PC-9 (cell line): ENCODE results near the gene TNFRSF12A.

Experiments
- EZH2 ChIP-seq: fragments of 200-600 bp; sonication (generic); IDR thresholded peaks from 2 replicates; pipeline ENCODE4 v1.8.0; 2017; ENCODE audit warnings: antibody characterized with exemption, low read depth
- TF ChIP-seq, protein P1 (sequence below): fragments of 200-600 bp; sonication (generic); conservative IDR thresholded peaks from 2 replicates; pipeline ENCODE4 v1.6.1; 2017; ENCODE audit warnings: mixed run types, antibody characterized with exemption, mild to moderate bottlenecking, moderate library complexity

DNA sequence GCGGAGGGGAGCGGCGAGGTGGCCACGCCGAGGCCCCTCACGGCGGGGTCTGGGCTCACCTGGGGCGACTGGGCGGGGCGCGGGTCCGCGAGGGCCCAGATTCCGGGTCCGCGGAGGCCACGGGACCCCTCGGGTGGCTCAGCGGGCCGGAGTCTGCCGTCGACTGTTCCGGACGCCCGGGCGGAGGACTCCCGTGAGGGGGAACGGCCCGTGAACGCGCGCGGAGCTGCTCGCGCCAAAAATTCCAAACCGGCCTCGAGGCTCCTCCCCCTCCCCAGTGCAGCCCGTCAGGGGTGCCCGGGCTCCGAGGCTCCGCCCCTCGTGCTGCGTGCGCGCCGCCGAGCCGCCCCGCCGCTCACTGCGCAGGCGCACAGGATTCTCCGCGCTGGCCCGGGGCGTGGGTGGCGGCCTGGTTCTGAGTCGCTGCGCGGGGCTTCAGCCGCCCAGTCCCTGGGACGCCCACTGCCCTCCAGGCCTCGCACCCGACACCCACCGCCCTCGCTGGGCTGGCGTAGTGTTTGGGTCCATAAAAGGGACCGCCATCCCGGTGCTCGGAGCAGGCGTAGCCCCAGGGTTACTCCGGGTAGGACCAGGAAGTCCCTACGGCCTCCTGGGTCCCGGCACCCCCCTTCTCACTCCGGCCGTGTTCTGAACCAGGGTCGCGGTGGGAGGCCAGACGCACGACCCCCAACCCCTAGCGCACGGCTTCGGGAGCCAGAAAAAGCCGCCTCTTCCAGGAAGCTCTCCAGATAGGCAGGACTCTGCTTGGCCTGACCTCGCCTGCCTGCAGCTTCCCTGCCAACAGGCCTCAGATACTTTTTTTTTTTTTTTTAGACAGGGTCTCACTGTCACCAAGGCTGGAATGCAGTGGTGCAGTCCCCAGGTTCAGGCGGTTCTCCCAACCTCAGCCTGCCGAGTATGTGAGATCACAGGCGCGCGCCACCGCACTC lies 39.7 kb upstream of the TNFRSF12A start, which contains the start of gene PKMYT1:
- TF ChIP-seq, protein P1, sequence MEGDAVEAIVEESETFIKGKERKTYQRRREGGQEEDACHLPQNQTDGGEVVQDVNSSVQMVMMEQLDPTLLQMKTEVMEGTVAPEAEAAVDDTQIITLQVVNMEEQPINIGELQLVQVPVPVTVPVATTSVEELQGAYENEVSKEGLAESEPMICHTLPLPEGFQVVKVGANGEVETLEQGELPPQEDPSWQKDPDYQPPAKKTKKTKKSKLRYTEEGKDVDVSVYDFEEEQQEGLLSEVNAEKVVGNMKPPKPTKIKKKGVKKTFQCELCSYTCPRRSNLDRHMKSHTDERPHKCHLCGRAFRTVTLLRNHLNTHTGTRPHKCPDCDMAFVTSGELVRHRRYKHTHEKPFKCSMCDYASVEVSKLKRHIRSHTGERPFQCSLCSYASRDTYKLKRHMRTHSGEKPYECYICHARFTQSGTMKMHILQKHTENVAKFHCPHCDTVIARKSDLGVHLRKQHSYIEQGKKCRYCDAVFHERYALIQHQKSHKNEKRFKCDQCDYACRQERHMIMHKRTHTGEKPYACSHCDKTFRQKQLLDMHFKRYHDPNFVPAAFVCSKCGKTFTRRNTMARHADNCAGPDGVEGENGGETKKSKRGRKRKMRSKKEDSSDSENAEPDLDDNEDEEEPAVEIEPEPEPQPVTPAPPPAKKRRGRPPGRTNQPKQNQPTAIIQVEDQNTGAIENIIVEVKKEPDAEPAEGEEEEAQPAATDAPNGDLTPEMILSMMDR, result no peak
- TF ChIP-seq EZH2, result no peak
